Ramos (cell line): ENCODE measurements around the gene IRF2BPL.
"Not testable (repeated sequence)": the region's sequence is repeated elsewhere in the genome, so short reads cannot be mapped to it uniquely, and the experiment has no call there.

Source experiments
- in situ Hi-C: fragments of 300-500 bp; cut with MboI; formaldehyde crosslinking; loops from one replicate; pipeline ENCODE4 v1.14.3; 2022; ENCODE audit warnings: low sequenced_read_pairs; ENCODE audit not compliant: unreplicated experiment

IRF2BPL gene

DNA sequence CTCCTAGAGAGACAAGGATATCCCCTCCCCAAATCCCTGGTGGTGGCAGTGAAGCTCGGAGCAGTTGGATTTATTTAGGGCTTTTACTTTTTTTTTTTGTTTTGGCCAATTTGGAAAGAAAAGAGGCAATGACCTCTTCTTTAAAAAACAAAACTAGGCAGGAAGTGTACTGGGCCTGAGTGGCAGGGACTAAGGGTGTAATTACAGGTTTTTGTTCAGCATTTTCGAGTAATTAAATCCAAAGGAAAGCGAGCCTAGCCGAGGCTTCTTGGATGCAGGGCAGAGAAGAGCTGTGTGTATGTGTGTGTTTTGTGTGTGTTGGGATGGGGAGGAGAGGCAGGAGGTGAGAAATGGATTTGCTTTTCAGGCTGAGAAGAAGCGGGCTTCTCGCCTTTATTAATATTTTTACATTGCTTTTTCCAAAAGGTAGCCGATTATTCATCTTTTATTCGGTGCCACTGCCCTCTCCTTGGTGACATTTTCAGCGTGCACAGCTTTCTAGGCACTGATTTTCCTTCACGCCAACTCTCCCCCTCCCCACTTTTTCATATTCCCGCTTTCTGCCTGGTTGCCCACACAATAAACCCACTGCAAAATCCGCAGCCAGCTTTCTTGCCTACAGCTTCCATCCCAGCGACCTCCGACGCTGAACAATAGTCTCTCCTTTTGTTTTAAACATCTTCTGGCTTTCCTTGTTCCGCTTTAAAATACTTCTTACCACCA is 8.9 kb upstream of the IRF2BPL start:
- in situ Hi-C loops, result no loop called here

- in situ Hi-C loops, result no loop called here
Observed at GRCh38 chr14:77036484-77037214, 8.1 kb upstream of the IRF2BPL start.

- in situ Hi-C loops, result no loop called here
Observed at GRCh38 chr14:77035267-77035666, 6.8 kb upstream of the IRF2BPL start.

GRCh38 chr14:77033622-77034589 is 5.4 kb upstream of the IRF2BPL start:
- in situ Hi-C loops, result no loop called here

GRCh38 chr14:77032844-77033621 is 4.5 kb upstream of the IRF2BPL start:
- in situ Hi-C loops, result no loop called here

- in situ Hi-C loops, result no loop called here
Observed at GRCh38 chr14:77032491-77032843, 4.0 kb upstream of the IRF2BPL start.

DNA sequence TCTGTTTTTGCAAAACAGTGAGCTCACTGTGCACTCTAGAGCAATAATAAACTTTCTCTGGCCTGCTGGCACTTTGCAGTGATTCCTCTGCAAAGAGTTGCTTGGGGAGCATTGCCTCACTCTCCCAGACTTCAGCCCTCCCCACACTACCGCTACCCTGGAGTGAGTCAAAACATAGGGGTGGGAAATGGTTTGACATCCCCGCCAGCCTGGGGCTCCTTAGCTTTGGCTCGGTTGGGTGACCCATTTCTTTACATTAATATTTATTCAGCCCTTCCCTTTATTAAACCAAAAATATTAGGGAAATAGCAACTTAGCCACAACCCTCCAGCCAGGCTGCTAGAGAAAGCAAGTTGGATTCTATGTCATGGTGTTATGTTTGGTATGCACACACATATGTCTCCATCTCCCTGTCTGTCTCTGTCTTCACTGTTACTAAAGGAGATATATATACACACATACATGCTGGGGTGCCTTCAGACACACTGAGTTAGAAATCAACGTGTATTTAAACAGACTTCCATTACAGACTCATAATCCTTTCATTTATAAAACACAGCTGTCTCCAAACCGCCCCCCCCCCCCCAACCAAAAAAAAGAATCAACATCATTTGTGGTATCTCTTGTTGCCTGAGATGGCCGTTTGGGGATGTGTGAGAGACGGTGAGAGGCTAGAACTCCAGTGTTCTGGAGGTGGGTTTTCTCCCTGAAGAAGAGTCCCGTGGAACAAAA is 3.4 kb upstream of the IRF2BPL start:
- in situ Hi-C loops, result no loop called here

GRCh38 chr14:77027538-77028383 is 747 bp downstream of the IRF2BPL start:
- in situ Hi-C loops, result no loop called here

- in situ Hi-C loops, result no loop called here
Observed at GRCh38 chr14:77026930-77027537, 1.5 kb downstream of the IRF2BPL start.

GRCh38 chr14:77026166-77026929 is 2.2 kb downstream of the IRF2BPL start:
- in situ Hi-C loops, result no loop called here

- in situ Hi-C loops, result no loop called here
Observed at GRCh38 chr14:77025744-77026165, 2.8 kb downstream of the IRF2BPL start.

DNA sequence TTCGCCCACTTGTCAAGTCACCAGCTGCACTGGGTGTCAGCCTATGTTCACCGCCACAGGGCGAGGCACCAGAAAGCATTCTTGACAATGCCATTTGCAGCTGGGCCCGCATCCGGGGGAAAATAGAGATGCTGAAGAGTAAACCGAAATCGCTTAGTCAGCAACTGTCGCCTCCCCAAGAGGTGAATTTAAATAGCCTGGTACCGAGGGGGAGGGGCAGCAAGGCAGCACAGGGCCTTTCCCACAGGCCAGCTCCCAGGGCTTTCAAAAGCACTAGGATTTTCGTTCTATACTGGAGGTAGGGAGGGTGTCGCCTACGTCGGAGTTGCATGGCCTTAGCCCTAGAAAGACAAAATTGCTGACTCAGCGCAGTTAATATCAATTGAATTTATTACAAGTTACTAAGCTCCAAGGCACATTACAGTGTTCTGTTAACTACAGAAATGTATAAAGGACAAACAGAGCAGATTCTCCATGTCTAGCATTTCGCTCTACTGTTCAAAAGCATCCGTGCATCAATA is 4.3 kb downstream of the IRF2BPL start:
- in situ Hi-C loops, result no loop called here

DNA sequence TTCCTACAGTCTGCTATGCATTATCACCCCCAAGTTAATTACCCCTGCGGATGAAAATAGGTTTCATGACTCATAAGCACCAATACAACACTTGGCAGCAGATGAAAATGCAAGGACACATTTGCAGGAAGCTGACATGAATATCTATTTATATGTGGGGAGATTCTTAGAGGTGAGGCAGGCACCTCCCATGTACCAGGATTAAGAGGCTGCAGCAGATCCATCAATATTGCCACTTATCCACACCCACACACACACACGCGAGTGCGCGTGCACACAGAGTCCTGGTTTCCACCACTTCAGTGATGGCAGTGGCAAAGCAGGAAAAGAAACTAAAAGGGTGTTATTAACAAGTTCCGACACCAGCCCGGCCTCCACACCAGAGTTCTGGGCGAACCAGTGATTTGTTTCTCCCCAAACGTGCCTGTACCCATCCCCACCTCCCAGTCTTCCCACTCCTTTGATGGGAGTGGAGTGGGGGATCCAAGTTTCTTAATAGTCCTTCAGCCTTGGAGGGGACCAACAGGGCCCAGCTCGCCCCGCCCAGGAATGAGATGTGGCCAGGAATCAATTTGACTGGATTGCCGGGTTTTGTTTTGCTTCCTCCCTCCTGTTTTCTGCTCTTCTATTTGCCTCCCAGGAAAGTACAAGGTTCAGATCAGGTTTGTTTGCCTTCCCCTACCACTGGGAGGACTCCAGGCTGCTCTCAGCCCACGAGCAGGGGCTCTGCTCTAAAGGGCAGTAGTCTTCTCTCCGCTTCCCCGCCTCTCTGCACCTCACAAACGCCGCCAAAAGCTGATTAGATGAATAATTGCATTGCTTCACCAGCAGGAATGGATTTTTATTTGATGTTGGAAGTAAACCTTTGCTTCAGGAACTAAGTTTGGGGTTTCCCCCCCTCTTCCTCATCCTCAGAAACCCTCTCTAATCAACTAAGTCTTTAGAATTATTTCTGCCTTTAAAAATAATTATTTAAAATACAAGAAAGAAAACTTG is 5.2 kb downstream of the IRF2BPL start:
- in situ Hi-C loops, result no loop called here

DNA sequence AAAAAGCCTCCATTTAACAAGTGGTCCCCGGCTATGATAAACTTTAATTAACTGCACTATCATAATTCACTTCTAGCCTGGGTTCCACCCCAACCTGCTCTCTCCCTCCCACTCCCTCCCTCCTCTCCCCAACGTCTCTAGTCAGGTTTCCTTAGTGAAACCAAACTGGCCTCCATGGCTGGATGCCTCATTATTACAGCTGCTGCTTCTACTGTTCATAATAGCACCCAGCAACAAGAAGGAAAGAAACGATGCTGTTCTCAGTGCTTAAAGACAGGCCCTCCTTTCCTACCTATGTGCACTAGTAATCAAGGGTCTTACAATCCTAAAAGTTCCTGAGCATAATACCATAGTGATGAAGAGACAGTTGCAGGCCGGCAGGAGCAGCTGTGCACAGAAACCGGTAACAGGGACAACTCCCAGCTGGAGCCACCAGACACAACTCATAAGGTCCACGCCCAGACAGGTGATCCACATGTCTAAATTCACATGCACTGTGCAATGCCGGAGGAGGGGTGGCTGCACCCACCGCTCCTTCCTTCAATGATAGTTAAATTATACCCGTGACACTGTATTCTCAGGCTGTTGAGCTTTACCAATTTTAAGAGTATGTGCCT is 6.2 kb downstream of the IRF2BPL start:
- in situ Hi-C loops, result no loop called here

GRCh38 chr14:77021424-77021823 is 7.1 kb downstream of the IRF2BPL start:
- in situ Hi-C loops, result not testable (repeated sequence)

- in situ Hi-C loops, result no loop called here
Observed at GRCh38 chr14:77018785-77019184, 9.7 kb downstream of the IRF2BPL start.
